Suprapubic skin (tissue), 4 donors: ENCODE measurements around the gene MCF2L.

Experiments
- EP300 ChIP-seq: sonication (generic); formaldehyde crosslinking; IDR thresholded peaks from one replicate; pipeline ENCODE4 v1.6.1; 2017; ENCODE audit warnings: antibody characterized with exemption
- POLR2A ChIP-seq, 2 donors: fragments of 450-650 bp; IDR thresholded peaks; one replicate each; pipeline ENCODE4 v1.6.1; 2017; ENCODE audit warnings: antibody characterized with exemption in 2 of 2, mild to moderate bottlenecking in 2 of 2, moderate library complexity in 2 of 2
- POLR2AphosphoS5 ChIP-seq, 3 donors: sonication (generic); formaldehyde crosslinking; IDR thresholded peaks; one replicate each; pipeline ENCODE4 v1.6.1; 2017; ENCODE audit warnings: antibody characterized with exemption in 3 of 3
- TF ChIP-seq, protein P1 (sequence below), 2 donors: fragments of 200-600 bp in 1 of 2; fragments of 450-650 bp in 1 of 2; sonication (generic) in 1 of 2; IDR thresholded peaks; one replicate each; pipeline ENCODE4 v1.5.1; 2016 to 2019; ENCODE audit warnings: antibody characterized with exemption in 2 of 2, mild to moderate bottlenecking in 1 of 2, moderate library complexity in 1 of 2

DNA sequence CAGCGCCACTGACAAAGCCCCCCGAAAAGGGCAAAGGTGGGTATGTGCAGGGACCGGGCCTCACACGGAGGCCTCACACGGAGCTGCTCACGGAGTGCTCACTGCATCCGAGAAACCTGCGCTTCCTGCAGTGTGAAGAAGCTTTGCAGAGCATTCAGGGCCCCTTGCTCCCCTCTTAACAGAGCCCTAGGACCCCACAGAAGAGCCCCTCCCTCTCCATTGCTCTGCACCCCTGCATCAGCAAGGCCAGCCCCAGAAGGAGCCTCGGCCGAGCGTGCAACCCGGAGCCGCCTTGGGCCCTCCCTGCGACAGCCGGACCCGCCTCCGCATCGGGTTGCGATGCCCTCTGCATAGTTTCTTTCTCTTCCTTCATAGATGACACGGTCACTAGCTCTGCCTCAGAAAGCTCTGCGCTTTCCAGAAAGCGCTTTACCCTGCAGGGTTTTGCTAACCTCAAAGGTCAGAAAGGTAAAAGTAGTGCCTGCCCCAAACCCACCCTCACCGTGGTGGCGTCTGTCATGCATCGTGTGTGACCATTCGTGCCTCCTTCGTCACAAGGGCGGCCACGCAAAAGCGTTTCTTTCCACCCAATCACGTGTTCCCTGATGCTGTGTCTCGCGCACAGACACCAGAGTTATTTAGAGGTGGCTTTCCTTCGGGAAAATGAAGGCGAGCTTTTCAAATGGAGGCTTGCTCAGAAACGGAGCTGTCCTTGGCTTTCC, 120.8 kb downstream of the MCF2L start:
- TF ChIP-seq POLR2AphosphoS5 (IDR thresholded peaks at IDR 0.05) (no peak), POLR2A (IDR thresholded peaks at IDR 0.05) (no peak), EP300 (no peak)
- TF ChIP-seq, protein P1, sequence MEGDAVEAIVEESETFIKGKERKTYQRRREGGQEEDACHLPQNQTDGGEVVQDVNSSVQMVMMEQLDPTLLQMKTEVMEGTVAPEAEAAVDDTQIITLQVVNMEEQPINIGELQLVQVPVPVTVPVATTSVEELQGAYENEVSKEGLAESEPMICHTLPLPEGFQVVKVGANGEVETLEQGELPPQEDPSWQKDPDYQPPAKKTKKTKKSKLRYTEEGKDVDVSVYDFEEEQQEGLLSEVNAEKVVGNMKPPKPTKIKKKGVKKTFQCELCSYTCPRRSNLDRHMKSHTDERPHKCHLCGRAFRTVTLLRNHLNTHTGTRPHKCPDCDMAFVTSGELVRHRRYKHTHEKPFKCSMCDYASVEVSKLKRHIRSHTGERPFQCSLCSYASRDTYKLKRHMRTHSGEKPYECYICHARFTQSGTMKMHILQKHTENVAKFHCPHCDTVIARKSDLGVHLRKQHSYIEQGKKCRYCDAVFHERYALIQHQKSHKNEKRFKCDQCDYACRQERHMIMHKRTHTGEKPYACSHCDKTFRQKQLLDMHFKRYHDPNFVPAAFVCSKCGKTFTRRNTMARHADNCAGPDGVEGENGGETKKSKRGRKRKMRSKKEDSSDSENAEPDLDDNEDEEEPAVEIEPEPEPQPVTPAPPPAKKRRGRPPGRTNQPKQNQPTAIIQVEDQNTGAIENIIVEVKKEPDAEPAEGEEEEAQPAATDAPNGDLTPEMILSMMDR (IDR thresholded peaks at IDR 0.05) = no peak
